HTR-8/SVneo (cell line): ENCODE data around the gene OR2T6.
"Not testable (repeated sequence)": the region's sequence is repeated elsewhere in the genome, so short reads cannot be mapped to it uniquely, and the experiment has no call there.

Experiments
- DNase-seq: peaks from one replicate; pipeline ENCODE4 v3.0.0; 2011; ENCODE audit warnings: low spot score, mixed read lengths; ENCODE audit not compliant: insufficient read length
- FAIRE-seq: peaks from 2 replicates; lab custom pipeline; 2011; peaks lifted over from hg19 to GRCh38; lab: Jason Lieb, UNC

Gene OR2T6

DNA sequence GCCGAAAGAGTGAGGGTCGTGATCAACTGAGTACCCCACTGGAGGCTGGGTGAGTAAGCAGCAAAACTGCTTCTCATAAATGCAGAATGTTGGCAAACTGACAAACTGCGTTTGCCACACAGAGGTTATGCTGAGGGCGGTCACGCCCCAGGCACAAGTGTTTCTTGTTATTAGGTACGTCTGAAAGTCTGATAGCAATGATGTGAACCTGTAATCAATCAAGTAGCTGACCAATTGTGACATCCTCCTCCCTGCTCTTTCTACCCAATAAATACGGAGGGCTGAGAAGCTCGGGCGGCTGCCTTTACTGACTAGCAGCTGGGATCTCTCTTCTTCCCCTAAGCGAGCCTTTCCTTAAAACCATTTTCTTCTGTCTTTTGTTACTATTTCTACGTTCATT is 56.1 kb downstream of the OR2T6 start:
- not testable (repeated sequence) for DNase-seq
- FAIRE-seq = peak; percentile 80

GRCh38 chr1:248432201-248432600 is 56.7 kb downstream of the OR2T6 start:
- DNase-seq, FAIRE-seq: not testable (repeated sequence)

GRCh38 chr1:248433811-248434415 is 58.4 kb downstream of the OR2T6 start:
- not testable (repeated sequence) for DNase-seq

GRCh38 chr1:248434913-248435312 is 59.4 kb downstream of the OR2T6 start:
- FAIRE-seq, DNase-seq: not testable (repeated sequence)

More at GRCh38 chr1:248433811-248434415, 58.4 kb downstream of the OR2T6 start:
- FAIRE-seq = not testable (repeated sequence)

DNA sequence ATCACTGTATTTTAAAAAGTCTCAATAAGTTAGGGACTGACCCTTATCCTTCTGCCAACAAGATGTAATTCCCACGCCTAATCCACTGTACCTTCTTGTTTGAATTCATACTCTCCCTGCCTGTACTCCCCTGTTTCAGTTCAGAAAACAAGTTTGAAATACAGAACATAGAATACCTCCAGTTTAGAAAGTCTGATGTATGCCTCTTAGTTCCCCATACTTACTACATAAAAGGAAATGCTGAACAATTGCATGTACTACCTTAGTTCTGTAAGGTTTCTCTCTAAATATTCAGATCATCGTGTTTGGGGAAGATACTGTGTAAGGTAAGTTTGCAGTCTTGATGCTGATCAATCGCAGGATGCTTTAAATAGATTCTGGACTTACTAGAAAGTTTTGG is 60.8 kb downstream of the OR2T6 start:
- DNase-seq, FAIRE-seq: not testable (repeated sequence)

- not testable (repeated sequence) for DNase-seq, FAIRE-seq
These were observed 63.1 kb downstream of the OR2T6 start for GRCh38 chr1:248438668-248439067.

DNA sequence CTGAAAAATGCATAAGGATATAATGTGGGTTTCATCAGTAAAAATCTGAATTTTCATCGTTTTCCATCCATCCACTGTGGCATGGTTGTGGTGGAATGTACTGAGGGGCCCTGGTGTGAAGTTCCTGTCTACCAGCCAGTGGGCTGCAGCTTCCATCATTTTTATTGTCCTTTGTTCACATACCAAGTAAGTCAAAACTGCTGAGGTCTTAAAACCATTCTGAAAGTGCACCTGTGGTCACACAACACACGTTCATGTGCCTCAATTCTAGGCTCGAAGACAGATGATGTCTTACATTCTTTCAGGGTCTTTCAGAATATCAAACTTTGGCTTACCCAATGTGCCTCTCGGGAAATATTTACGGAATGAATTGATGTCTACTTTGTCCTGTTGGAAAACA is 63.7 kb downstream of the OR2T6 start:
- DNase-seq, FAIRE-seq: not testable (repeated sequence)
